Activated CD8-positive, alpha-beta T cell treated with anti-CD3 and anti-CD28 coated beads for 36 hours (primary cell): ENCODE measurements around the gene HSPA2. TPM values are rescaled to one million over a fixed set of nuclear protein-coding genes. Genes with fewer than 3 reads are reported as not detected.

ENCODE experiments used
- ATAC-seq: fragments of 200-7000 bp; cut with Tn5 transposase; one replicate; pipeline ENCODE4 v1.10.0; 2021; ENCODE audit warnings: mild to moderate bottlenecking, moderate library complexity
- CTCF ChIA-PET: fragments of 350-600 bp; sonication (Branson Sonifier 250); formaldehyde crosslinking; loops from one replicate; lab custom pipeline; 2021; ENCODE audit warnings: antibody characterized with exemption; lab: Charles Lee
- POLR2A ChIA-PET: fragments of 350-600 bp; sonication (Branson Sonifier 250); formaldehyde crosslinking; loops from one replicate; lab custom pipeline; 2021; ENCODE audit warnings: antibody characterized with exemption; lab: Charles Lee
- DNase-seq: peaks from one replicate; pipeline ENCODE4 v3.0.0-alpha.2; 2020
- H3K27ac Mint-ChIP-seq: one replicate; pipeline ENCODE4 v1.8.0; 2021; ENCODE audit warnings: mild to moderate bottlenecking, mixed read lengths
- H3K27me3 Mint-ChIP-seq: one replicate; pipeline ENCODE4 v1.8.0; 2021; ENCODE audit warnings: mixed read lengths
- H3K36me3 Mint-ChIP-seq: one replicate; pipeline ENCODE4 v1.8.0; 2021; ENCODE audit warnings: low read depth, mixed read lengths
- H3K4me1 Mint-ChIP-seq: one replicate; pipeline ENCODE4 v1.8.0; 2021; ENCODE audit warnings: low read depth, mixed read lengths
- H3K4me3 Mint-ChIP-seq: one replicate; pipeline ENCODE4 v1.8.0; 2021; ENCODE audit warnings: mild to moderate bottlenecking, moderate library complexity, mixed read lengths
- H3K9me3 Mint-ChIP-seq: one replicate; pipeline ENCODE4 v1.8.0; 2021; ENCODE audit warnings: mixed read lengths
- CTCF ChIP-seq: fragments of 200-600 bp; IDR thresholded peaks from one replicate; pipeline ENCODE4 v1.8.0; 2022; ENCODE audit warnings: antibody characterized with exemption, mild to moderate bottlenecking
- intact Hi-C: fragments of 100-400 bp; cut with micrococcal nuclease; formaldehyde crosslinking; loops from one replicate; pipeline ENCODE4 v1.10.0; 2022
- total RNA-seq, 2 experiments: library from RNA; stranded (reverse); gene quantifications; one replicate each; pipeline ENCODE4 v1.2.3, GENCODE V29; 2021

HSPA2 gene
- total RNA-seq, 2 experiments from 2014 or later: 2.9 to 3.6 TPM

- no peak for TF ChIP-seq CTCF
- Mint-ChIP-seq H3K9me3 (peaks cover 8% of the 10 kb centered on the region), H3K27ac (no peak overlapping the region), H3K36me3 (peaks cover 13% of the 10 kb centered on the region), H3K27me3 (peaks cover 16% of the 10 kb centered on the region), H3K4me3 (no peak overlapping the region), H3K4me1 (peaks cover 17% of the 10 kb centered on the region)
- no peak for ATAC-seq
- ChIA-PET CTCF (interaction anchor here (0.6 to 1.4 kb wide), 4 partner anchors 26 to 340 kb away, joined by 3 read pairs; no protein-coding TSS in a partner anchor), POLR2A (interaction anchor here (1.1 to 1.5 kb wide), 3 partner anchors 12 to 77 kb away, joined by 3 to 4 read pairs (median 3); no protein-coding TSS in a partner anchor)
- intact Hi-C loops: no loop called here
- DNase-seq: no peak
Observed at GRCh38 chr14:64536488-64537245, 3.9 kb upstream of the HSPA2 start.

GRCh38 chr14:64541261-64541971, 875 bp downstream of the HSPA2 start:
- Mint-ChIP-seq H3K27ac (no peak overlapping the region), H3K36me3 (peaks cover 13% of the 10 kb centered on the region), H3K4me1 (peaks cover 29% of the 10 kb centered on the region), H3K4me3 (peak overlapping the region; percentile 79), H3K9me3 (peaks cover 6% of the 10 kb centered on the region), H3K27me3 (peaks cover 31% of the 10 kb centered on the region)
- CTCF ChIA-PET: interaction anchor here (0.8 to 4.7 kb wide), 4 partner anchors 14 to 102 kb away, joined by 3 to 28 read pairs (median 6); no protein-coding TSS in a partner anchor
- TF ChIP-seq CTCF: no peak
- POLR2A ChIA-PET: interaction anchor here (0.8 to 1.7 kb wide), 7 partner anchors 9 to 154 kb away, joined by 3 to 4 read pairs (median 3); partner anchors contain the start of gene ZBTB1
- intact Hi-C loops: loop anchor here (5.0 kb wide), 1 partner anchor 34 kb away; no protein-coding TSS in a partner anchor
- peak; percentile 11 for DNase-seq
- no peak for ATAC-seq

- CTCF ChIA-PET: interaction anchor here (0.8 to 4.7 kb wide), 7 partner anchors 12 to 223 kb away, joined by 3 to 28 read pairs (median 3); no protein-coding TSS in a partner anchor
Observed at GRCh38 chr14:64541972-64542835, 1.7 kb downstream of the HSPA2 start.

More at GRCh38 chr14:64541972-64542835, 1.7 kb downstream of the HSPA2 start:
- TF ChIP-seq CTCF: no peak
- Mint-ChIP-seq H3K27ac (no peak overlapping the region), H3K4me1 (peaks cover 29% of the 10 kb centered on the region), H3K27me3 (peaks cover 31% of the 10 kb centered on the region), H3K4me3 (peak overlapping the region; percentile 79), H3K36me3 (peaks cover 13% of the 10 kb centered on the region), H3K9me3 (peaks cover 6% of the 10 kb centered on the region)
- peak; percentile 19 for DNase-seq
- intact Hi-C loops: loop anchor here (5.0 kb wide), 1 partner anchor 35 kb away; no protein-coding TSS in a partner anchor
- ATAC-seq: no peak
- POLR2A ChIA-PET: interaction anchor here (0.8 to 1.7 kb wide), 4 partner anchors 8 to 44 kb away, joined by 3 to 4 read pairs (median 3); partner anchors contain the start of gene ZBTB1
